ENCODE measurements around the gene MID1.

DNA sequence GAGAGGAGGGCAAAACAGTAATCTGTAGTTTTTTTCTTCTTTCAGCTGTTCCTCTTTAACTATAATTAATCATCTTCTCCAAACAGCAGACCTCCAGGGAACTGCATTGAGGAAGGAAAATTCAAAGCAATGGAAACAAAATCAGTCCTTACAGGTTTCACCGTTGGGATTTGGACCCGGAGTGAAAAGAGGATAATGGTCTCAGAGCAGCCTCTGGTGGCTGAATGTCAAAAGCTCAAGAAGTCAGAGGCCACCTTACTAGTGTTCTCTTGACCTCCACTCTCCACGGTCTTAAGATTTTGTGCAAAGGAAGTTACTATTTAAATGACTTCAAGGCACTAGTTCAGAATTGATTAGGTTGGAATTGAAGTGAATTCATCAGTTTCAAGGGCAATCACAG lies 16.0 kb upstream of the MID1 start:
- TF ChIP-seq, protein P1, sequence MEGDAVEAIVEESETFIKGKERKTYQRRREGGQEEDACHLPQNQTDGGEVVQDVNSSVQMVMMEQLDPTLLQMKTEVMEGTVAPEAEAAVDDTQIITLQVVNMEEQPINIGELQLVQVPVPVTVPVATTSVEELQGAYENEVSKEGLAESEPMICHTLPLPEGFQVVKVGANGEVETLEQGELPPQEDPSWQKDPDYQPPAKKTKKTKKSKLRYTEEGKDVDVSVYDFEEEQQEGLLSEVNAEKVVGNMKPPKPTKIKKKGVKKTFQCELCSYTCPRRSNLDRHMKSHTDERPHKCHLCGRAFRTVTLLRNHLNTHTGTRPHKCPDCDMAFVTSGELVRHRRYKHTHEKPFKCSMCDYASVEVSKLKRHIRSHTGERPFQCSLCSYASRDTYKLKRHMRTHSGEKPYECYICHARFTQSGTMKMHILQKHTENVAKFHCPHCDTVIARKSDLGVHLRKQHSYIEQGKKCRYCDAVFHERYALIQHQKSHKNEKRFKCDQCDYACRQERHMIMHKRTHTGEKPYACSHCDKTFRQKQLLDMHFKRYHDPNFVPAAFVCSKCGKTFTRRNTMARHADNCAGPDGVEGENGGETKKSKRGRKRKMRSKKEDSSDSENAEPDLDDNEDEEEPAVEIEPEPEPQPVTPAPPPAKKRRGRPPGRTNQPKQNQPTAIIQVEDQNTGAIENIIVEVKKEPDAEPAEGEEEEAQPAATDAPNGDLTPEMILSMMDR (IDR thresholded peaks at IDR 0.05): peak; percentile 81
- TF ChIP-seq POLR2AphosphoS5 (IDR thresholded peaks at IDR 0.05; ENCODE audit: low read depth, low read length) (no peak), SIN3A (IDR thresholded peaks at IDR 0.05; ENCODE audit: borderline replicate concordance, insufficient read depth, low read depth, low read length) (no peak), TCF7L2 (IDR thresholded peaks at IDR 0.05; ENCODE audit: low read depth, low read length) (no peak)
- TF ChIP-seq, protein P2, sequence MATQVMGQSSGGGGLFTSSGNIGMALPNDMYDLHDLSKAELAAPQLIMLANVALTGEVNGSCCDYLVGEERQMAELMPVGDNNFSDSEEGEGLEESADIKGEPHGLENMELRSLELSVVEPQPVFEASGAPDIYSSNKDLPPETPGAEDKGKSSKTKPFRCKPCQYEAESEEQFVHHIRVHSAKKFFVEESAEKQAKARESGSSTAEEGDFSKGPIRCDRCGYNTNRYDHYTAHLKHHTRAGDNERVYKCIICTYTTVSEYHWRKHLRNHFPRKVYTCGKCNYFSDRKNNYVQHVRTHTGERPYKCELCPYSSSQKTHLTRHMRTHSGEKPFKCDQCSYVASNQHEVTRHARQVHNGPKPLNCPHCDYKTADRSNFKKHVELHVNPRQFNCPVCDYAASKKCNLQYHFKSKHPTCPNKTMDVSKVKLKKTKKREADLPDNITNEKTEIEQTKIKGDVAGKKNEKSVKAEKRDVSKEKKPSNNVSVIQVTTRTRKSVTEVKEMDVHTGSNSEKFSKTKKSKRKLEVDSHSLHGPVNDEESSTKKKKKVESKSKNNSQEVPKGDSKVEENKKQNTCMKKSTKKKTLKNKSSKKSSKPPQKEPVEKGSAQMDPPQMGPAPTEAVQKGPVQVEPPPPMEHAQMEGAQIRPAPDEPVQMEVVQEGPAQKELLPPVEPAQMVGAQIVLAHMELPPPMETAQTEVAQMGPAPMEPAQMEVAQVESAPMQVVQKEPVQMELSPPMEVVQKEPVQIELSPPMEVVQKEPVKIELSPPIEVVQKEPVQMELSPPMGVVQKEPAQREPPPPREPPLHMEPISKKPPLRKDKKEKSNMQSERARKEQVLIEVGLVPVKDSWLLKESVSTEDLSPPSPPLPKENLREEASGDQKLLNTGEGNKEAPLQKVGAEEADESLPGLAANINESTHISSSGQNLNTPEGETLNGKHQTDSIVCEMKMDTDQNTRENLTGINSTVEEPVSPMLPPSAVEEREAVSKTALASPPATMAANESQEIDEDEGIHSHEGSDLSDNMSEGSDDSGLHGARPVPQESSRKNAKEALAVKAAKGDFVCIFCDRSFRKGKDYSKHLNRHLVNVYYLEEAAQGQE (IDR thresholded peaks at IDR 0.05; ENCODE audit: insufficient read depth in 1 of 2, low read depth in 2 of 2, low read length in 1 of 2): no peak
